NB4 (cell line): ENCODE data around the gene DBF4B.

Source experiments
- CTCF ChIP-seq: IDR thresholded peaks from one replicate; pipeline ENCODE4 v1.5.1; 2012; ENCODE audit warnings: low read depth, low read length
- MAX ChIP-seq: IDR thresholded peaks from 2 replicates; pipeline ENCODE4 v1.6.1; 2011; ENCODE audit warnings: low read depth, low read length
- MYC ChIP-seq: IDR thresholded peaks from 2 replicates; pipeline ENCODE4 v1.6.1; 2011; ENCODE audit warnings: low read depth, low read length
- POLR2A ChIP-seq: IDR thresholded peaks from 2 replicates; pipeline ENCODE4 v1.6.1; 2011; ENCODE audit warnings: mild to moderate bottlenecking; ENCODE audit not compliant: insufficient read length; ENCODE audit errors: extremely low read depth

- no peak for TF ChIP-seq CTCF
- TF ChIP-seq POLR2A, result no peak
- TF ChIP-seq MAX, result no peak
- TF ChIP-seq MYC, result no peak
These were observed 87.0 kb downstream of the DBF4B start for GRCh38 chr17:44795421-44795820.
